Cerebellar nuclear complex (tissue), 1 donor: ENCODE results near the gene CYP4B1.

ENCODE experiments used
- DNase-seq, 2 experiments: peaks; one replicate each; lab custom pipeline; 2025; lab: John Stamatoyannopoulos, UW

Gene CYP4B1

GRCh38 chr1:46797696-46798470 is 963 bp upstream of the CYP4B1 start:
- DNase-seq = no peak

DNA sequence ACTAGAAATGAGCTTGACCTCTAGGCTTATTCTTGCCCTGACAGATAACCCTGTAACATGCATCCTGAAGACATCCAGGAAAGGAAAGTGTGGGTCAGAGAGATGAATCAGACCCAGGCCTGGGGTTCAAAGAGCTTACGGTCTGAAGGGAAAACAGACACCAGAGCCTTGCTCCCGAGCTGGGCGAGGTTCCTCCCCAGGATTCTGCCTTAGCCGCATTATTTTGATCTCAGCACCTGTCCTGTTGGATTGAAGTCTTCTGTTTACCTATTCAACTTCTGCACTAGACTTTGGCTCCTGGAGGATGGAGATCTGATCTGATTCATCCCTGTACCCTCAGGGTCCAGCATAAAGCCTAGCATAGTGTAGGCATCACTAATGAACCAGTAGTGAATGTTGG is 1.9 kb downstream of the CYP4B1 start:
- no peak for DNase-seq

DNA sequence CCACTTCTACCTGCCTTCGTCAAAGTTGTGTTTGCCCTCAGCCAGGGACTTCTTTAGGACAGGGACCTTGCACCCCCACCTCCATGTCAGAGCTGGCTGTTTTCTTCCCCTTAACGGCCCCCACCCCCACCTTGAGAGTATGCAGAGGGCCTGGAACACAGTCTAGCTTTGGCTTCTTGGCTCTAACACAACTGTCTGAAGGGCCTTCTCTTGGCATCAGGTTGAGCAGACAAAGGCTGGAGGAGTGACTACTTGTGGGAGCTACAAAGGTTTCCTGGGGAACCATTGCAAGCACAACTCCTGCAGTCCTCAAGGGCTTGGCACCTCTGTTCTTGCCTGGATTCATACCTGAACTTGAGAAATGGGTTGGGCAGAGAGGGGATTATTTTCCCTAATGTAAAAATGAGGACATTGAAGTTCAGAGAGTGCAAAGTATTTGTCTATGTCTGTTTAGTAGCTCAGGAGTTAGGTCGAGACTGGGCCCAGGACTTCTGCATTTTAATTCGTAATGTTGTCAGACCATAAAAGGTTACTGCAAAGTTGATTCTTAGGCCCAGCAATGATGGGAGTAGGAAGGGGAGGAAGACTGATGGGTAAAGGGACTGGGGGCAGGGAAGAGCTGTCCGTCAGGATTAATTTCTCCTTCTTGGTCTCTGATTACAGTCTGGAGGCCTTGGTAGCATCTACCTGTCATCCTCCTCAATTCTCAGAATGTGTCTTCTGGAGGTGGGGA is 2.6 kb downstream of the CYP4B1 start:
- no peak for DNase-seq

DNA sequence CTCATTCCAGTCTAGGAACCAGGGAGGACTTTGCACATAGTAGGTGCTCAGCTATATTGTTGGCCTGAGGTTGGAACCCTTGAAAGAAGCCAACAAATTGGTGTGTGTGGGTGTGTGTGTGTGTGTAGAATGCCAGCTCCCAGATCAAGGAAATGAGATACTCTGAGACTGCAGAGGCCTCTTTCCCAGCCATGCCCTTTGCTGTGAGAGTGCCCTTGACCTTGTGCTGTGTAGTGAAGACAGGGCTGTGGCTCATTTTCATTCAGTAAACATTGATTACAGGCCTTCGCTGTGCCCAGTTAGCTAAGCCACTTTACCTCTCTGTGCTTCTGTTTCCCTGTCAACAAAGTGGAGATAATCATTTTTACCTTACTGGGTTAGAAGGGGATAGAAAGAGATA is 3.2 kb downstream of the CYP4B1 start:
- no peak for DNase-seq

DNA sequence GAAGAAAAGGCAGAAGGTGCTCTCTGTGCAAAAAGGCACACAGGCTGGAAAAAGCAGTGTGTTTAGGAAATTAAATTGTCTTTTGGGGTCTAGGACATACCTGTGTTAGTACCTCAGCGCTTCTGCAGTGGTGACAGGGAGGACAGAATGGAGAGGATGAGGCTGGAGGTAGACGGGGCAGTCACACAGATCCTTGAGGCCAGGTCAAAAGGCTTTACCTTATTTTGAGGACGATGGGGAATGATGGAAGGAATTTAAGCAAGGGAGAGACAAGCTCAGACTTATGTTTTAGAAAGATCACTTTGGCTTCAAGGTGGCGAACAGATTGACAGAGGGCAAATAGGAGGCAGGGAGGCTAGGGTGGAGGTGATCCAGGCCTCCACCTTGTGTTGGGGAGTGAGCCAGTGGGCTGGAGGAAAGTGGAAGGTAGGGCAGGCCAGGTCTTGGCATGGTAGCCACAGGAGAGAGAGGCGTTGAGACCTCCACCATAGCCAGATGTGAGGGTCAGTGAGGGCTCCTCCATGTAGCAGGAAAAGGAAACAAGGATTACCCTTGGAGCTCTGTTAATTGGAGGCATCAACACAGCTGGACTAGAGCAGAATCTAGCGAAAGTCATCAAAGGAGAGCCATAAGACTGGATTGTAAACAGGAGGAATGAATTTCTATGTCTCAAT is 4.2 kb downstream of the CYP4B1 start:
- no peak for DNase-seq

- no peak for DNase-seq
Observed at GRCh38 chr1:46804027-46804889, 5.4 kb downstream of the CYP4B1 start.

DNA sequence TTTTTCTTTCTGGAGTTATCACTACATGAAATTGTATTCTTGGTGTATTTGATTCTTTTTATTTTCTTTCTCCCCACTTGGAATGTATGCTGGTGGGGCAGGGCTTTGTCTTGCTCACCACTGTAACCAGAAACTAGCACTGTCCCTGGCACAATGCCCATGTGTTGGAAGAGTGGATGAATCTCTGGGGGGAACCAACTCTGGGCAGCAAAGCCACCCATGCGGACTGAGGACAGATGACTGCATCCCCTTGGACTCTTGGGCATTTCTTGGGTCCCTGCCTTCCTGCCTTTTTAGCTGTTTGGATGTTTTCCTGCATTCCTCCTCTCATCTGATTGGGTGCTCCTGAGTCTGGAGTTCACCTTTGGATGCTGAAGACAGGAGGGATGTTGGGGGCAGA is 6.1 kb downstream of the CYP4B1 start:
- DNase-seq = no peak

- no peak for DNase-seq
Observed at GRCh38 chr1:46805755-46806154, 6.9 kb downstream of the CYP4B1 start.

DNA sequence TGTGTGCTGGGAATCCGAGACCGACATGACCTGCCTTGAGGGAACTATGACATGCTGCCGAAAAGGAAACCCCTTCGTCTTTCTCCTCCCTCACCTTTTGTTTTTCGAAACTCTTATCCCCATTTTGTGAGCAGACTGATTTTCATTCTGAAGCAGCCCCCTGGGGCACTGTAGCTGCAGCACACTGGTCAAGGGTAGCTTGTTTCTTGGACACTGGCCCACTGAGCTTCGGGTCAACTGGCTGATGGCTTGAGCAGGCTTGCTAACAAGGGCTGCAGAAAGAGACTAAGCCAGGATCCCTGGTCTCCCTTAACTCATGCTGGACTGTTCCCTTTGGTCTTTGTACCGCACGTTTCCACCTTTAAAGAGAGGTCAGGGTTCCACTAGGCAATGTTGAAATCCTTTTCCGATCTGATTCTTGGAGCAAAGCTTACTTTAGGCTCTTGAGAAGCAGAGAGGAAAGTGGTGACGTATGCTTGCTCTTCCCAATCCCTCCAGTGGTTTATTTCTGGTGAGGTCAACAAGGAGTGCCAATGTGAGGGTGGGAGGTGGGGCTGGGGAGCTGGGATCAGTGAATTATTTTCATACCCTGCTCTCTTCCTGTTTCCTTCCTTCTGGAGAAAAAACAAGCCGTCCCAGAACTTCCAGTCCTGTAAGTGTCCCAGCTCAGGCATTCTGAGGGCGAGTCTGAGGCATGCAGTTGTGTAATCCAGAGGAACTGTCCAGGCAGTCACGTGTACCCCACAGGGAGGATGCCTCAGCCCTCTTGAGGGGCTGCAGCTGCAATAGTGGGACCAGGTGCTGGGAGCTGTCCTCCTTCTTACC is 7.6 kb downstream of the CYP4B1 start:
- DNase-seq = no peak

- DNase-seq = no peak
Observed at GRCh38 chr1:46807046-46807972, 8.5 kb downstream of the CYP4B1 start.

DNA sequence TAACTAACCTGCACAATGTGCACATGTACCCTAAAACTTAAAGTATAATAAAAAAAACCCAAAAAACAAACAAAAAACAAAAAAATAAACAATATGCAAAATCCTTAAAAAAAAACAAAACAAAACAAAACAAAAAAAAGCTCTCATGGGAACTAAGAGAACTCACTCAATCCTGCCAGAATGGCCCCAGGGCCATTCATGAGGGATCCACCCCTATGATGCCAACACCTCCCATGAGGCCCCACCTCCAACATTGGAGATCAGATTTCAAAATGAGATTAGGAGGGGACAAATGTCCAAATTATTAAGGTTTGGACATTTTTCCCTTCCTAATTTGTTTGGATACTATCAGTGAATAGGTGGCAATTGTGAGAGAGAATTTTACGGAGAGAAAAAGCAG is 10.2 kb downstream of the CYP4B1 start:
- no peak for DNase-seq

- DNase-seq = no peak
Observed at GRCh38 chr1:46809904-46810303, 11.1 kb downstream of the CYP4B1 start.

- no peak for DNase-seq
Observed at GRCh38 chr1:46810596-46810995, 11.8 kb downstream of the CYP4B1 start.

DNA sequence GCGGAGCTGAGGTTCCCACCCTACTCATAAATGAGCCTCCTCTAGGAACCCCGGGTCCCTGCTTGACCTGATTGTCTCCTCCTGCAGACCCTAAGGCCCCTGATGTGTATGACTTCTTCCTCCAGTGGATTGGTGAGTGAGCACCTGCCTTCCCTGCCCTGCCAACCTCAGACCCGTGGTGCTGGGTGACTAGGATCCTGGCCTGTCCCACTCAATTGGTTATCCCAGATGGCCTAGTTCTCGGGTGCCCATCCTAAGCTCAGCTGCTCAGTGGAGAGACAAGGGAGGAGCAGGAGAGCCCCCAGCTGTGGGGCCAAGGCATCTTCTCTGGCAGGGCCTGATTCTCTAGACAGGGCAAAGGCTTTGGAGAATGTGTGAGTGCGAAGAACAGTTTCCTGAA is 12.2 kb downstream of the CYP4B1 start:
- no peak for DNase-seq

GRCh38 chr1:46812065-46812963 is 13.5 kb downstream of the CYP4B1 start:
- no peak for DNase-seq

- no peak for DNase-seq
Observed at GRCh38 chr1:46812996-46813857, 14.4 kb downstream of the CYP4B1 start.

GRCh38 chr1:46813858-46814396 is 15.1 kb downstream of the CYP4B1 start:
- DNase-seq = no peak

DNA sequence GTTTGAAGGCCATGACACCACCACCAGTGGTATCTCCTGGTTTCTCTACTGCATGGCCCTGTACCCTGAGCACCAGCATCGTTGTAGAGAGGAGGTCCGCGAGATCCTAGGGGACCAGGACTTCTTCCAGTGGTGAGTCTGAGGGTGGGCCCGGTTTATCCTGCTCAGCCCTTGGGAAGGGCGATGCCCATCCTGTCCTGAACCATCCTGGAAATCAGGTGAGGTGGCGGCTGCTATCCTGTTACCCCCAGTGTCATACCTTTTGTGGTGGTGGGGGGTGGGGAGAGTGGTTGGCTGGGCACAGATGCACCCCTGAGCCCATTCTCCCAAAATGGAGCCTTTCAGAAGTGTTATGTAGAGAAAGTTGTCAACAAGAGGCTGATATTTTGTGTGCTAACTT is 16.3 kb downstream of the CYP4B1 start:
- DNase-seq = no peak
